ENCODE data around the gene ZNF66.
"Not testable (repeated sequence)": the region's sequence is repeated elsewhere in the genome, so short reads cannot be mapped to it uniquely, and the experiment has no call there.

ZNF66 gene

GRCh38 chr19:20776083-20777076 lies at the start of gene ZNF66:
Gene ZNF66 (plus strand): TSS chr19:20776304. CDS start chr19:20776448, 144 bp downstream.
- peak within 1 kb of the TSS; percentile 79 for H3K4me3 ChIP-seq (ENCODE audit: low read depth, low read length)
- DNase-seq (ENCODE audit: low read depth) = peak; percentile 94
- no peak for TF ChIP-seq CTCF (IDR thresholded peaks at IDR 0.05; ENCODE audit: low read depth, low read length, missing control alignments)

DNA sequence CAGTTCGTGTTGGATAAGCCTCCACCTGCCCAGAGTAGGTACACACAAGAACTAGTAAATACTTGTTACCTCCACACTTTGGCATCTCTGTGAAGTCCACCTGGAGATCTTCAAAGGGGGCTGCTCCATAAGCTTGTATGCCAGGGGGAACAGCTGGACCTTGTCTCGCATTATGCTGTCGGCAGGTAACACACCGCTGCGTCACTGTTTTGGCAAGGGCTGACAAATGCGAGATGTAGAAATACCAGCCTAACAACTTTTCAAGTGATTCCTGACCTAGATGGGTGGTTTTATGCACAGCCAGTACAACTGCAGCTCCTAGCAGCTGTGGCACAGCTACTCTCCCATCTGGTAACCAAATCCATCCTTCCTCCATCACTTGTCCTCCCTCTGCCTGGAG lies 25.9 kb upstream of the ZNF66 start:
- not testable (repeated sequence) for DNase-seq (ENCODE audit: low read depth); H3K4me3 ChIP-seq (ENCODE audit: low read depth, low read length)

- DNase-seq (ENCODE audit: low read depth) = not testable (repeated sequence)
These were observed 23.8 kb upstream of the ZNF66 start for GRCh38 chr19:20752291-20752690.

GRCh38 chr19:20769225-20769736 lies 6.8 kb upstream of the ZNF66 start:
- not testable (repeated sequence) for H3K4me3 ChIP-seq (ENCODE audit: low read depth, low read length); DNase-seq (ENCODE audit: low read depth)

More at GRCh38 chr19:20752291-20752690, 23.8 kb upstream of the ZNF66 start:
- not testable (repeated sequence) for H3K4me3 ChIP-seq (ENCODE audit: low read depth, low read length)

DNA sequence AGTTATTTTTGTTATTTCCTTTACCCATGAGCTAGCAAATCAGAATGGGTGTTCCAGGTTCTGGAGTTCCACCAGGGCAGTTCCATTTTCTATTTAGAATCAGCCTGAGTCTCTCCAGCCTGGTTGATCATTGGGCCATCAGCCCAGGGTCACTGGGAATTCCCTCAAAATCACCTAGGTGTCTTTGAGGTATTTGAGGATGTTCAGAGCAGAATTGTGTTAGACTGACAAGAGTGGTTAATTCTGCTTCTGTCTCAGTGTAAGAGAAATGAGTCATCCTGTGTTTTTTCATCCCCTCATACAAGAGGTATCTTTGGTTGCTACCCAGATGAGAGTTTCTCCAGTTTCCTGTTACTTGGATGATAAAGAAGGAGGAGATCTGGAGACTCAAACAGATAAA lies 11.7 kb downstream of the ZNF66 start:
- DNase-seq (ENCODE audit: low read depth) = peak; percentile 7
- TF ChIP-seq CTCF (IDR thresholded peaks at IDR 0.05; ENCODE audit: low read depth, low read length, missing control alignments) = no peak
- H3K4me3 ChIP-seq (ENCODE audit: low read depth, low read length) = no peak overlapping the region

GRCh38 chr19:20791806-20792205 lies 15.7 kb downstream of the ZNF66 start:
- no peak overlapping the region for H3K4me3 ChIP-seq (ENCODE audit: low read depth, low read length)
- TF ChIP-seq CTCF (IDR thresholded peaks at IDR 0.05; ENCODE audit: low read depth, low read length, missing control alignments) = no peak
- DNase-seq (ENCODE audit: low read depth) = no peak

GRCh38 chr19:20806311-20807262 lies 30.5 kb downstream of the ZNF66 start:
- DNase-seq (ENCODE audit: low read depth); H3K4me3 ChIP-seq (ENCODE audit: low read depth, low read length): not testable (repeated sequence)

DNA sequence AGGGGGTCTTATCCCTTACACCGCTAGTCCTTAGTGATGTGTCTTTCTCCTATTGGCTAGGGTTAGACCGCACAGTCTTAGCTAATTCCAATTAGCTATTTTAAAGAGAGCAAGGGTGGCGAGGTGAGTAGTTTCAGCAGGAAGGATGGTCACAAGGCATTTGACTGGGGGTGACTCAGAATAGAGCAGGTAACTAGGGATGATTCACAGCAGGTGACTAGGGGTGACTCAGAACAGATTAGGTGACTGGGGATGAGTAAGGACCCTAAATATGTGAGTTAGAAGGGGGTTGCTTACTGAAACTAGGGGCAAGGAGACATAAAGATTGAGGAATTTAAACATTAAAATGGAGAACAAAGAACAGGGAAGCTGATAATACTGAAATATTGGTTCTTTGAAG lies 64.3 kb downstream of the ZNF66 start:
- no peak for DNase-seq (ENCODE audit: low read depth)
- H3K4me3 ChIP-seq (ENCODE audit: low read depth, low read length) = no peak overlapping the region
- no peak for TF ChIP-seq CTCF (IDR thresholded peaks at IDR 0.05; ENCODE audit: low read depth, low read length, missing control alignments)
